Measurements from ENCODE around the gene NAA10.
"Not testable (repeated sequence)": the region's sequence is repeated elsewhere in the genome, so short reads cannot be mapped to it uniquely, and the experiment has no call there.

NAA10 gene

GRCh38 chrX:153934762-153935325 lies at the start of gene NAA10:
TSS of gene NAA10 (minus strand) at chrX:153935037. CDS start at chrX:153934904, 133 bp downstream.
- peak; percentile 83 for DNase-seq

DNA sequence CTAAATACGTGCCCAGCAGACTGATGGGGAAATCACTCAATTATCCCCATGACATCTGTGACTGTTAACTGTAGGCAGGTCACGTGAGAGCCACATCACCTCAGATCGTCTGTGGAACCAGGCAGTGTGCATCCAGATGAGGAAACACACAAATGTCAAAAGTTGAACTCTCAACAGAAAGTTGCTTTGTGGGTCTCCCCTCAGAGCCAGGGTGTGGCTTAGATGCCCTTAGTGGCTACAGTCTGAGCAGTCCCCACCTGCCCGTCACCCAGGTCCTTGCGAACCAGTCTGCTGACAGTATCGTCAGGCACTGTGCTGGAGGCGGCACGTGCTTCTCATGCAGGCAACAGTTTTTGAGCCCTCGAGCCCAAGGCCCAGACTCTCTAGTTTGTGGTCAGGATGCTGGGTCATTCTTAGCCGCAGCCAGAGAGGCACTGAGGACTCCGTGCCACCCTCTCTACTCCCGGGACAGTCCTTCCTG lies 48.5 kb upstream of the NAA10 start:
- DNase-seq, result no peak

DNA sequence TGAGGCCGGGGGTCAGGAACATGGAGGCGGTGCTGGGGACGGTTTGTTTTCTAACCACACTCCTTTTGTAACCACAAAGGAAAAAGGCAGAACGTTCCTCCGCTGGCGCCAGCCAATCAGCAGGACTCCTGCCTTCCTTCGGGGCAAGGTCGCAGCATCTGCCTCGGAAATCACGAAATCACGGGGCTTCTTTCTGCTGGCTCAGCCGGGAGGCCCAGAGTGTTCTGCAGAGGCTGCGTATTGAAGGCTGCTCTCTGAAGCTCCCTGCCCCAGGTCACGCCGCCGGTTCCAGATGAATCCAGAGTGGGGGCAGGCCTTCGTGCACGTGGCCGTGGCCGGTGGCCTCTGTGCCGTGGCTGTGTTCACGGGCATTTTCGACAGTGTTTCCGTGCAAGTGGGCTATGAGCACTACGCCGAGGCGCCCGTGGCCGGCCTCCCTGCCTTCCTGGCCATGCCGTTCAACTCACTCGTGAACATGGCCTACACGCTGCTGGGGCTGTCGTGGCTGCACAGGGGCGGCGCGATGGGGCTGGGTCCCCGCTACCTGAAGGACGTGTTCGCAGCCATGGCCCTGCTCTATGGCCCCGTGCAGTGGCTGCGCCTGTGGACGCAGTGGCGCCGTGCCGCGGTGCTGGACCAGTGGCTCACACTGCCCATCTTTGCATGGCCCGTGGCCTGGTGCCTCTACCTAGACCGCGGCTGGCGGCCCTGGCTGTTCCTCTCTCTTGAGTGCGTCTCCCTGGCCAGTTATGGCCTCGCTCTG lies 47.1 kb upstream of the NAA10 start:
- DNase-seq, result no peak

GRCh38 chrX:153981231-153981630 lies 46.4 kb upstream of the NAA10 start:
- DNase-seq, result no peak

GRCh38 chrX:153980394-153980793 lies 45.6 kb upstream of the NAA10 start:
- DNase-seq, result not testable (repeated sequence)

DNA sequence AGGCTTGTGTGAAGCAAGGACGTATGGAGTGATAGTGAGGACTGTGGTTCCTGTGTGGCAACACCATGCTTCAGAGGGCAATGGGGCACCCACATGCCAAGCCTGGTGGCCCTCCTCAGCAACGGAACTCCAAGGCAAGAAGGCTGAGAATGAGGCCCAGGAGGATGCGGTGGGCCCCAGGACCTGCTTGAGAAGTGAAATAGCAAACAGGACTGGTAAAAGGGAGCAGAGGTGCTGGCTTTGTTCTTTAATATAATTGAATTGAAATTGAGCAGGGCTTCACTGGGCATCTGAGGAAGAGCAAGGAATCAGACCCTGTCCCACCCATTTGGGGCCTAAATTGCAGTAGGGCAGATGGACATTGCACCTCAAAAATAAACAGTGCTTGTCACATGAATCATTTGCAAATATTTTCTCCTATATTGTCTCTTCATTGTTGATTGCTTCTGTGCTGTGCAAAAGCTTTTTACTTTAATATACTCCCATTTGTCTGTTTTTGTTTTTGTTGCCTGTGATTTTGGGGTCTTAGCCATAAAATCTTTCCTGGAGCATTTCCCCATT lies 40.0 kb upstream of the NAA10 start:
- no peak for DNase-seq

GRCh38 chrX:153974003-153974725 lies 39.3 kb upstream of the NAA10 start:
- DNase-seq, result no peak

DNA sequence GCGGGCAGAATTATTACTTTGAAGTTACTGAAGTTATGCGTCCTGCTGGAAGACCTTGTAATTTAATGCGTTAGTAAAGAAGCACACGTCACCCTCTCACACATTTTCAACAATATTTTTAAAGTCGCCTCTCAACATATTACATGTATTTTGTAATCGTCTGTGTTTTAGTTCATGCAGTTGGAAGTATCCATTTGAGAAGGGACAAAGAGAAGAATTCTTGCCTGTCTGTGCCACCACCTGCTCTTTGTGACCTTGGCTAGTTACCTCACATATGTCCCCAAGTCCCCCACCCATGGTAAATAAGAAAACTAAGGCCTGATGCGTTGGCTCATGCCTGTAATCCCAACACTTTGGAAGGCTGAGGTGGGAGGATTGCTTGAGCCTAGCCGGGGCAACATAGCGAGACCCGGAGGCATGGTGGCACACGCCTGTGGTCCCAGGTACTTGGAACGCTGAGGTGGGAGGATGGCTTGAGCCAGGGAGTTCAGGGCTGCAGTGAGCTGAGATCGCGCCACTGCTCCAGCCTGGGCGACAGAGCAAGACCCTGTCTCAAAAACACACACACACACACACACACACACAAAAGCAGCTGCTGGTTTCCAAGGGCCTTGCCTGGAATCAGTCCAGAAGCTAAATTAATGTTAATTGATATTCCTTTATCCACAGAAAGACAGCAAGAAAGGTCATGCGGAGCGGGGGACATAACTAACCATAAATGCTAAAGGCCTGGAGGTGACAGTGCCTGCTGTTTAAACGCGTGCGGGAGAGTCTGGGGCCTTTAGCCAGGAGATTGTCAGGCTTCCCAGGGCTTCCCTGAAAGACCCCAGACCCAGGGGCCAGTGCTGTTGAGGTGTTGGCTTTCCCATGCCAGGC lies 38.5 kb upstream of the NAA10 start:
- DNase-seq, result peak; percentile 22

- DNase-seq, result peak; percentile 95
Observed at GRCh38 chrX:153972368-153973126, 37.7 kb upstream of the NAA10 start, which contains the start of gene TMEM187. TSS of gene TMEM187 (plus strand) at chrX:153972754. CDS start at chrX:153982063, 9,309 bp downstream.

GRCh38 chrX:153971450-153972367 lies 36.9 kb upstream of the NAA10 start, which contains the start of gene HCFC1:
TSS of gene HCFC1 (minus strand) at chrX:153971818. CDS start at chrX:153970840, 978 bp downstream.
- DNase-seq, result peak; percentile 90

GRCh38 chrX:153971124-153971449 lies 36.2 kb upstream of the NAA10 start:
- peak; percentile 89 for DNase-seq

DNA sequence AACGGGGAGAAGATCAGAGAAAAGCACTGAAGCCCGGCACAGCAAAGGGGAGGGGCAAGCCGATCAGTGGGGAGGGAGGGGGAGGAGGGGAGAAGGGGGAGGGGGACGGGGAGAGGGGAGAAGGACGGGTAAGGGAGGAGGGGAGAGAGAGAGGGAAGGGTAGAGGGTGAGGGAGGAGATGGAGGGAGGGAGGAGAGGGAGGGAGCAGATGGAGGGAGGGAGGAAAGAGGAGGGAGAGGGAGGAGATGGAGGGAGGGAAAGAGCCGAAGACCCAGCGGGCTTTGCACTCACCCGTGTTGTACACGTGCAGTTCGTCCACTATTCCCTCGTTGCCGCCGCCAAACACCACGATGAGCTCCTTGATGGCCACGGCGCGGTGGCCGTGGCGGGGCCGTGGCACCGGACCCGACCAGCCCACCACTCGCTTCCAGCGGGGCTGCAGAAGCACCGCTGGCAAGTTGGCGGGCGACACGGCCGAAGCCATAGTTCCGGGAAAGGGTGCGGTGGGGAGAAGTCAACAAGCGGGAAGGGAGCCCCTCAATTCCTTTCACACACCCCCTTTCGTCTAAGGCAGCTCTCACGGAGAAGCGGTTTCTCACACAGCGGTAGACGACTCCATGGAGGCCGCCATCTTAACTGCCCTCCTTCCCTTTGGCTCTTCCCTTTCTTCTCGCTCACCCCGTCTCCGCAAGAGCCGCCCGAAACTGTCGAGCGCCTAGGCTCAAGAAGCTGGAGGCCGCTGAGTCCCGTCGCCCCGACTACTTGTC lies 35.7 kb upstream of the NAA10 start:
- DNase-seq, result peak; percentile 29

- DNase-seq, result no peak
Observed at GRCh38 chrX:153969904-153970356, 35.1 kb upstream of the NAA10 start.

GRCh38 chrX:153969125-153969903 lies 34.5 kb upstream of the NAA10 start:
- no peak for DNase-seq

DNA sequence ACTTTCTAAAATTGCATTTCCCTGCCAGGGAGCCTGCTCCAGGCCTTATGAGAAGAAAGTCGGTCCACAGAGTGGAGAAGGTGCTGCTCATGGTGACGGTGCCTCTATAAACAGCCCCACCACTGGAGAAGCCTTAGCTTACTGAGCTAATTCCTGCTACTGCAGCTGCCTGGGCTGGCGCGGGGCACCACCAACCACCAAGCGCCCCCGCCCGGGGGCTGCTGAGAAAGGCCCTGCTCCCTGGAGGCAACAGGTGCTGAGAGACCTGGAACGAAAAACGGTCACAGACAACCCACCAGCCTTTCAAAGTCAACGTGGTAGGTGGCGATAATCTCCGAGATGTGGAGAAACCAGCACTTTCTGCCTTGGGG lies 33.9 kb upstream of the NAA10 start:
- no peak for DNase-seq

DNA sequence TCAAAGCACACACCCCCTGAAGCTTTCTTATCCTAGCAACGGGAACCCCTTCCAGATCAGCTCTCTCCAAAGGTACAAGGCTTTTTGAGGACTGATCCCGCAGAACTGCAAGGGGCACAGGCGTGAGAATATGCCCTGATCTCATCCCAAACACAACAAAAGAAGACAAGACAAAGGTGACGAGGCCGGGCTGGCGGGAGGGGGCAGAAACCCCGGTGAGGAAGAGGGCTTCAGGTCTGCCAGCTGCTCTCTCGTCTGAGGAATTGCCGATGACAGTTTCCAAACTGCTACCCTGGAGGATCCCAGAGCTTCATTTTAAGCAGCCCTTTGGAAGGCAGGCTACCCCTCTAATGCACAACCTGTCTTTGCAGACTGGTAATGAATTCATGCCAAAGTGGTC lies 33.4 kb upstream of the NAA10 start:
- no peak for DNase-seq

DNA sequence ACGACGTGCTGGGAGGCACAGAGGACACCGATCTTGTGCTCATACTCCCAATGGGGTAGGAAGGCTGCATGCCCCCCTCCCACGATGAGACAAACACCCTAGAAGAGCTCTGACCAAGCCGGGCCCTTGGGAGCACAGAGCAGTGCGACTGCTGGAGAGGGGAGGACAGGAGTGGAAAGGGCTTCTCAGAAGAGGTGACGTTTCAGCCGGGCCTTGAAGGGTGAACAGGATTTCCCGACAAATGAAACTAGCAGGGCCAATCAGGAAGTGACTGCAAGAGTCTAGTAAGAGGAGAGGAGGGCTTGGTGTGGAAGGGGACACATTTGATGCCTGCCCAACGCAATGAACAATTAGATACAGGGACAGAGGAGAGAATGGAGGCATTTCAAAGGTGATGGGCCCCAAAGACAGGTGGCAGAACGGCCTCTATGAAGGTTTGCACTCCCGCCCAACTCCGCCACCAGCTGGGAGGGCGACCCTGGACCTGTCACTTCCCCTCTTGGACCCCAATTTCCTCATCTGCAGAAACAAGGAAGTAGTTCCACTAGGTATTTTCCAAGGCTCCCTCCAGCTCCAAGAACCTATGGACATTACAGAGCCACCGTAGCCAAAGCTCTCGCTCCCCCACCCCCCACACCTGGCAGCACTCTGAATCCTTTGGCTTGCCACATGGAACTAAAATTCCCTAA lies 32.8 kb upstream of the NAA10 start:
- no peak for DNase-seq
